Calu3 (cell line): Measurements from ENCODE around the gene NRF1. TPM values are rescaled to one million over a fixed set of nuclear protein-coding genes. Genes with fewer than 3 reads are reported as not detected.
"Not testable (repeated sequence)": the region's sequence is repeated elsewhere in the genome, so short reads cannot be mapped to it uniquely, and the experiment has no call there.

Source experiments
- BruUV-seq: library from RNA; stranded (reverse); fragments of 400-500 nt; replicated peaks from 2 replicates; lab custom pipeline; 2021; lab: Mats Ljungman, UMichigan
- CTCF ChIA-PET: fragments of 300-600 bp; sonication (Branson Sonifier 250); formaldehyde crosslinking; loops from one replicate; lab custom pipeline; 2022; ENCODE audit warnings: antibody characterized with exemption; lab: Charles Lee
- DNase-seq: peaks from one replicate; pipeline ENCODE4 v3.0.0; 2022
- H3K27ac Mint-ChIP-seq: one replicate; pipeline ENCODE4 v1.8.0; 2022; ENCODE audit warnings: mixed read lengths; ENCODE audit not compliant: unreplicated experiment
- H3K27me3 Mint-ChIP-seq: one replicate; pipeline ENCODE4 v1.8.0; 2022; ENCODE audit warnings: mixed read lengths; ENCODE audit not compliant: unreplicated experiment
- H3K36me3 Mint-ChIP-seq: one replicate; pipeline ENCODE4 v1.8.0; 2022; ENCODE audit warnings: mild to moderate bottlenecking, moderate library complexity, mixed read lengths; ENCODE audit not compliant: insufficient read depth, unreplicated experiment
- H3K4me1 Mint-ChIP-seq: one replicate; pipeline ENCODE4 v1.8.0; 2022; ENCODE audit warnings: mild to moderate bottlenecking, low read depth, mixed read lengths; ENCODE audit not compliant: unreplicated experiment
- H3K4me3 Mint-ChIP-seq: one replicate; pipeline ENCODE4 v1.8.0; 2022; ENCODE audit warnings: mild to moderate bottlenecking, low read depth, moderate library complexity, mixed read lengths; ENCODE audit not compliant: unreplicated experiment
- H3K9me3 Mint-ChIP-seq: one replicate; pipeline ENCODE4 v1.8.0; 2022; ENCODE audit warnings: low read depth, mixed read lengths; ENCODE audit not compliant: unreplicated experiment
- CTCF ChIP-seq: fragments of 200-600 bp; IDR thresholded peaks from one replicate; pipeline ENCODE4 v1.8.0; 2022; ENCODE audit warnings: antibody characterized with exemption; ENCODE audit not compliant: unreplicated experiment
- intact Hi-C: fragments of 100-400 bp; cut with micrococcal nuclease; formaldehyde crosslinking; loops from one replicate; pipeline ENCODE4 v1.10.0; 2022; ENCODE audit not compliant: unreplicated experiment
- total RNA-seq: library from RNA; stranded (reverse); gene quantifications from 2 replicates; pipeline ENCODE4 v1.2.3, GENCODE V29; 2022

The NRF1 gene
- total RNA-seq, 1 experiment from 2014 or later, result 22.1 TPM

- intact Hi-C loops, result no loop called here
- Mint-ChIP-seq H3K36me3 (peaks cover 6% of the 10 kb centered on the region), H3K9me3 (peaks cover 8% of the 10 kb centered on the region), H3K4me3 (no peak overlapping the region), H3K4me1 (no peaks in the 10 kb centered on the region), H3K27ac (no peak overlapping the region), H3K27me3 (no peaks in the 10 kb centered on the region)
- CTCF ChIA-PET, result no interaction called here
- no peak for TF ChIP-seq CTCF
- BruUV-seq, result no TSS peak
- DNase-seq, result no peak
These were observed 23.3 kb upstream of the NRF1 start for GRCh38 chr7:129588268-129588667.

GRCh38 chr7:129591868-129592267, 19.7 kb upstream of the NRF1 start:
- CTCF ChIA-PET, result interaction anchor here (0.7 to 1.0 kb wide), 2 partner anchors 9 to 149 kb away, joined by 3 to 5 read pairs; no protein-coding TSS in a partner anchor
- H3K9me3 Mint-ChIP-seq, result peaks cover 3% of the 10 kb centered on the region
- DNase-seq, result no peak
- H3K27ac Mint-ChIP-seq, result no peak overlapping the region
- H3K27me3 Mint-ChIP-seq, result no peaks in the 10 kb centered on the region
- H3K36me3 Mint-ChIP-seq, result peaks cover 6% of the 10 kb centered on the region
- intact Hi-C loops, result no loop called here
- no TSS peak for BruUV-seq
- H3K4me1 Mint-ChIP-seq, result no peaks in the 10 kb centered on the region
- H3K4me3 Mint-ChIP-seq, result no peak overlapping the region
- no peak for TF ChIP-seq CTCF

GRCh38 chr7:129596386-129596785, 15.1 kb upstream of the NRF1 start:
- intact Hi-C loops, H3K36me3 Mint-ChIP-seq, CTCF ChIA-PET, H3K27me3 Mint-ChIP-seq, H3K9me3 Mint-ChIP-seq, DNase-seq, H3K27ac Mint-ChIP-seq, H3K4me1 Mint-ChIP-seq, H3K4me3 Mint-ChIP-seq, BruUV-seq: not testable (repeated sequence)

- CTCF ChIA-PET, result interaction anchor here (0.7 kb wide), 1 partner anchor 1607 kb away, joined by 6 read pairs; no protein-coding TSS in a partner anchor
- intact Hi-C loops, result no loop called here
- Mint-ChIP-seq H3K4me1 (no peaks in the 10 kb centered on the region), H3K9me3 (no peaks in the 10 kb centered on the region), H3K4me3 (no peak overlapping the region), H3K27me3 (no peaks in the 10 kb centered on the region), H3K27ac (no peak overlapping the region), H3K36me3 (peaks cover 4% of the 10 kb centered on the region)
- no peak for TF ChIP-seq CTCF
- BruUV-seq, result no TSS peak
- DNase-seq, result no peak
These were observed 13.8 kb upstream of the NRF1 start for GRCh38 chr7:129597672-129598071.

- no TSS peak for BruUV-seq
- Mint-ChIP-seq H3K4me3 (no peak overlapping the region), H3K36me3 (peaks cover 4% of the 10 kb centered on the region), H3K27ac (no peak overlapping the region), H3K27me3 (no peaks in the 10 kb centered on the region), H3K9me3 (no peaks in the 10 kb centered on the region), H3K4me1 (no peaks in the 10 kb centered on the region)
- TF ChIP-seq CTCF, result no peak
- intact Hi-C loops, result no loop called here
- CTCF ChIA-PET, result no interaction called here
- DNase-seq, result no peak
These were observed 12.3 kb upstream of the NRF1 start for GRCh38 chr7:129599174-129599573.

GRCh38 chr7:129603594-129603993, 7.9 kb upstream of the NRF1 start:
- intact Hi-C loops, H3K27ac Mint-ChIP-seq, BruUV-seq, DNase-seq, H3K4me1 Mint-ChIP-seq, H3K27me3 Mint-ChIP-seq, H3K9me3 Mint-ChIP-seq, H3K4me3 Mint-ChIP-seq: not testable (repeated sequence)
- peaks cover 28% of the 10 kb centered on the region for H3K36me3 Mint-ChIP-seq
- CTCF ChIA-PET, result interaction anchor here (1.4 kb wide), 1 partner anchor 9 kb away, joined by 3 read pairs; no protein-coding TSS in a partner anchor

- H3K27me3 Mint-ChIP-seq, H3K9me3 Mint-ChIP-seq, BruUV-seq, DNase-seq, CTCF ChIA-PET, intact Hi-C loops, H3K27ac Mint-ChIP-seq, H3K4me3 Mint-ChIP-seq, H3K4me1 Mint-ChIP-seq: not testable (repeated sequence)
- H3K36me3 Mint-ChIP-seq, result peaks cover 28% of the 10 kb centered on the region
These were observed 7.5 kb upstream of the NRF1 start for GRCh38 chr7:129604021-129604420.
